Skeletal muscle tissue (tissue), 4 donors: ENCODE results near the gene SETD4. TPM values are rescaled to one million over a fixed set of nuclear protein-coding genes. Genes with fewer than 3 reads are reported as not detected.
"Not testable (repeated sequence)": the region's sequence is repeated elsewhere in the genome, so short reads cannot be mapped to it uniquely, and the experiment has no call there.

Experiments used
- H3K27ac ChIP-seq: one replicate; pipeline ENCODE4 v1.7.0; 2013; ENCODE audit warnings: mild to moderate bottlenecking, low read depth, low read length, inconsistent platforms
- H3K27me3 ChIP-seq, 3 donors: one replicate each; pipeline ENCODE4 v1.7.0; 2013; ENCODE audit warnings: low read length in 3 of 3; ENCODE audit not compliant: control insufficient read depth in 3 of 3, insufficient read depth in 3 of 3
- H3K36me3 ChIP-seq, 3 donors: one replicate each; pipeline ENCODE4 v1.7.0; 2013; ENCODE audit warnings: low read length in 3 of 3; ENCODE audit not compliant: control insufficient read depth in 3 of 3, insufficient read depth in 3 of 3
- H3K4me1 ChIP-seq, 3 donors: one replicate each; pipeline ENCODE4 v1.7.0; 2013; ENCODE audit warnings: low read length in 3 of 3, mild to moderate bottlenecking in 3 of 3; ENCODE audit not compliant: control insufficient read depth in 3 of 3, insufficient read depth in 3 of 3
- H3K4me3 ChIP-seq, 3 donors: one replicate each; pipeline ENCODE4 v1.7.0; 2013; ENCODE audit warnings: low read length in 3 of 3
- H3K9ac ChIP-seq, 3 donors: one replicate each; pipeline ENCODE4 v1.7.0; 2013; ENCODE audit warnings: low read length in 3 of 3, mild to moderate bottlenecking in 3 of 3, moderate library complexity in 2 of 3, low read depth in 1 of 3
- H3K9me3 ChIP-seq, 3 donors: one replicate each; pipeline ENCODE4 v1.7.0; 2013; ENCODE audit warnings: low read length in 3 of 3; ENCODE audit not compliant: control insufficient read depth in 3 of 3
- total RNA-seq: library from RNA; depleted of rRNA; stranded (reverse); fragments of >200 nt; gene quantifications from one replicate; pipeline ENCODE4 v1.2.3, GENCODE V29; 2014
- donor health status: Osteomylitis.

The SETD4 gene
- total RNA-seq, 1 donor from 2014 or later, result 14.1 TPM

GRCh38 chr21:36079671-36080070 is 19.3 kb upstream of the SETD4 start:
- H3K4me3 ChIP-seq, result no peak overlapping the region
- H3K9me3 ChIP-seq, result no peaks in the 10 kb centered on the region
- H3K27ac ChIP-seq, result no peak overlapping the region
- H3K36me3 ChIP-seq, result no peaks in the 10 kb centered on the region
- H3K4me1 ChIP-seq, result peaks cover 0 to 4% (median 0%) of the 10 kb centered on the region in 3 donors
- no peaks in the 10 kb centered on the region for H3K27me3 ChIP-seq
- H3K9ac ChIP-seq, result no peak overlapping the region

DNA sequence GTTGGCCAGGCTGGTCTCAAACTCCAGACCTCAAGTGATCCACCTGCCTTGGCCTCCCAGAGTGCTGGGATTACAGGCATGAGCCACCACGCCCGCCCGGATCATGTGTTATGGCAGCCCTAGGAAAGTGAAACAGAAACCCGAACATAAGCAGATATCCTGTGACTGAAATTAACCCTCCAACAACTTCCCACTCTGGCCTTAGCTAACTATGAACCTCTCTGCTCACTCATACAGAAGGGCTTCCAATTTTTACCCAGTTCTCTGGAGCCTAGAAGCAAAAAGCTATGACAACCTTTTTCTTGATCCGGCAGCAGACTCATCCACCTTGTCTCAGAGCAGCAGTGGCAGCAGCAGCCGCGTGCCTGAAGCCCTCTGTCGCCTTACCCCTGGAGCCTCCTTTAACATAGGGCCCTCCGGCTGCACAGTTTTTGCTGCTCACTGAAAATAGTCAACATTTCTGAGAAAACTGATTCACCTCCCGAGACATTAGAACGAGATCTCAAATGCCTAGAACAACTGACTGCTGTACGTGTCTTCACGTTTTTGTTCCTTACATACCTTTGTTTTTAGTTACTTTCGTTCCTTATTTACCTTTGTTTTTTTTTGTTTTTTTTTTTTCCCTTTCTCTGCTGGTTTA is 18.8 kb upstream of the SETD4 start:
- H3K27ac ChIP-seq, result no peak overlapping the region
- H3K36me3 ChIP-seq, result no peaks in the 10 kb centered on the region
- peak overlapping the region in 1 of 3 donors; percentile 54 for H3K9ac ChIP-seq
- no peaks in the 10 kb centered on the region for H3K9me3 ChIP-seq
- H3K4me1 ChIP-seq, result peaks cover 0 to 4% (median 0%) of the 10 kb centered on the region in 3 donors
- H3K27me3 ChIP-seq, result no peaks in the 10 kb centered on the region
- no peak overlapping the region for H3K4me3 ChIP-seq

DNA sequence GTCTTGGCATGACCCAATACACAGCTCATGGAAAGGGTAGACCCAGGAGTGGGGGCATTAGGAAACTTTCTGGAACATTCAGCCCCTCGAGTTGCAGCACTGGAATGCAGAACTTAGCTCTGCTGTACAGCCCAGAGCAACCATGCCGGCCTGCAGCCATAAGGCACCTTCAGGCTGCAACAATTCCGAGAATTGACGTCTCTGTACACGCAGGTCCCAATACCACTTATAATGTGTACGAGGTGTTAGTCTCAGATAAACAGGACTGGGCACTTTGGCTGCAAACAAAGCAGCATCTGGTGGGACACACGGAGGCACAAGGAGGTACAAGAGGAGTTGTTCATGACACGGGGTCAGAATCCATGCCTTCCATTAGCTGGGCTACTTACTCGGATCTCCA is 17.4 kb upstream of the SETD4 start:
- no peak overlapping the region for H3K9ac ChIP-seq
- H3K27me3 ChIP-seq, result no peaks in the 10 kb centered on the region
- H3K4me1 ChIP-seq, result peaks cover 4 to 9% (median 7%) of the 10 kb centered on the region in 3 donors
- H3K36me3 ChIP-seq, result no peaks in the 10 kb centered on the region
- H3K9me3 ChIP-seq, result no peaks in the 10 kb centered on the region
- no peak overlapping the region for H3K27ac ChIP-seq
- no peak overlapping the region for H3K4me3 ChIP-seq

- peaks cover 10 to 16% (median 14%) of the 10 kb centered on the region in 3 donors for H3K4me1 ChIP-seq
- no peak overlapping the region for H3K4me3 ChIP-seq
- H3K27ac ChIP-seq, result no peak overlapping the region
- no peaks in the 10 kb centered on the region for H3K9me3 ChIP-seq
- H3K36me3 ChIP-seq, result peaks cover 6 to 7% (median 6%) of the 10 kb centered on the region in 3 donors
- H3K9ac ChIP-seq, result no peak overlapping the region
- H3K27me3 ChIP-seq, result no peaks in the 10 kb centered on the region
Observed at GRCh38 chr21:36076878-36077655, 16.7 kb upstream of the SETD4 start.

- H3K9ac ChIP-seq, result no peak overlapping the region
- H3K27me3 ChIP-seq, result no peaks in the 10 kb centered on the region
- peaks cover 21 to 27% (median 24%) of the 10 kb centered on the region in 3 donors for H3K4me1 ChIP-seq
- peaks cover 11 to 17% (median 16%) of the 10 kb centered on the region in 3 donors for H3K36me3 ChIP-seq
- H3K27ac ChIP-seq, result no peak overlapping the region
- no peaks in the 10 kb centered on the region for H3K9me3 ChIP-seq
- no peak overlapping the region for H3K4me3 ChIP-seq
Observed at GRCh38 chr21:36075953-36076352, 15.6 kb upstream of the SETD4 start.

DNA sequence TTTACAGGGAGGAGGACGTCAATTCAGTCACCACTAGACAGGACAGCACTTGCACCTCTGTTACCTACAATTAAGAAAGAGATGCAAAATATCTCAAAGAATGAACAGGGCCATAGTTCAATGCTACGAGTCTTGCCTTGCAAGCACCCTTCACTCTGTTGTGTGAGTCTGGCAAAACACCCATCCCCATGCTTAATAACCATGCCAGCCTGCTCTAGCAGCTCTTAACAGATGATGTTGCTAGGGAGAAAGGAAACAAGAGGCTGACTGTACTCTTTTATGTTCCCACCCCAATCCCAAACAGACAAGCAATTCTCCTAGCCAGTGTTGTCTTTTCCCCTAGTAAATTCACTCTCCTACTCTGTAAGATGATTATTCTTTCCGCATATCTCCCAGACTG is 14.8 kb upstream of the SETD4 start:
- Histone ChIP-seq H3K9me3 (no peaks in the 10 kb centered on the region), H3K4me1 (peaks cover 25 to 29% (median 29%) of the 10 kb centered on the region in 3 donors), H3K27ac (no peak overlapping the region)

GRCh38 chr21:36073911-36074310 is 13.6 kb upstream of the SETD4 start:
- not testable (repeated sequence) for H3K9ac ChIP-seq, H3K27ac ChIP-seq, H3K4me3 ChIP-seq, H3K9me3 ChIP-seq, H3K27me3 ChIP-seq
- H3K36me3 ChIP-seq, result peaks cover 11 to 18% (median 18%) of the 10 kb centered on the region in 3 donors
- H3K4me1 ChIP-seq, result peaks cover 30 to 35% (median 34%) of the 10 kb centered on the region in 3 donors

More for the DNA sequence above, 14.8 kb upstream of the SETD4 start:
- peak overlapping the region in 1 of 3 donors; percentile 45 for H3K9ac ChIP-seq
- no peaks in the 10 kb centered on the region for H3K27me3 ChIP-seq
- H3K36me3 ChIP-seq, result peaks cover 11 to 18% (median 18%) of the 10 kb centered on the region in 3 donors
- no peak overlapping the region for H3K4me3 ChIP-seq

GRCh38 chr21:36073181-36073580 is 12.9 kb upstream of the SETD4 start:
- H3K4me1 ChIP-seq, result peaks cover 29 to 35% (median 34%) of the 10 kb centered on the region in 3 donors
- peaks cover 11 to 18% (median 18%) of the 10 kb centered on the region in 3 donors for H3K36me3 ChIP-seq
- H3K9me3 ChIP-seq, result peaks cover 0 to 2% (median 0%) of the 10 kb centered on the region in 3 donors
- no peak overlapping the region for H3K4me3 ChIP-seq
- no peaks in the 10 kb centered on the region for H3K27me3 ChIP-seq
- no peak overlapping the region for H3K9ac ChIP-seq
- H3K27ac ChIP-seq, result no peak overlapping the region

GRCh38 chr21:36072453-36073162 is 12.3 kb upstream of the SETD4 start:
- Histone ChIP-seq H3K27me3 (no peaks in the 10 kb centered on the region), H3K4me3 (peak overlapping the region in 2 of 3 donors; percentile 17 to 49), H3K4me1 (peaks cover 29 to 35% (median 34%) of the 10 kb centered on the region in 3 donors), H3K9ac (no peak overlapping the region), H3K36me3 (peaks cover 11 to 18% (median 18%) of the 10 kb centered on the region in 3 donors), H3K9me3 (peaks cover 0 to 2% (median 0%) of the 10 kb centered on the region in 3 donors), H3K27ac (no peak overlapping the region)
